NOMO-1 treated with dmso at 0.1 percent for 144 hours (cell line): ENCODE data around the gene FLT4.

Source experiments
- DNase-seq: peaks from one replicate; lab custom pipeline; 2025; ENCODE audit not compliant: unreplicated experiment; lab: John Stamatoyannopoulos, UW

Gene FLT4

GRCh38 chr5:180594311-180595045 lies 54.9 kb downstream of the FLT4 start:
- no peak for DNase-seq

- no peak for DNase-seq
Observed at GRCh38 chr5:180593446-180594206, 55.8 kb downstream of the FLT4 start.

- DNase-seq: no peak
Observed at GRCh38 chr5:180592176-180592575, 57.2 kb downstream of the FLT4 start.

GRCh38 chr5:180591311-180591887 lies 58.0 kb downstream of the FLT4 start, which contains the start of gene SCGB3A1:
Gene SCGB3A1 (minus strand): TSS chr5:180591499. CDS start chr5:180591462, 37 bp downstream.
- peak; percentile 38 for DNase-seq

GRCh38 chr5:180590543-180591310 lies 58.7 kb downstream of the FLT4 start:
- no peak for DNase-seq

GRCh38 chr5:180589771-180590542 lies 59.4 kb downstream of the FLT4 start:
- no peak for DNase-seq

- DNase-seq: no peak
Observed at GRCh38 chr5:180586870-180587269, 62.5 kb downstream of the FLT4 start.

GRCh38 chr5:180586204-180586603 lies 63.2 kb downstream of the FLT4 start:
- no peak for DNase-seq

- no peak for DNase-seq
Observed at GRCh38 chr5:180583738-180584137, 65.7 kb downstream of the FLT4 start.

- DNase-seq: no peak
Observed at GRCh38 chr5:180580681-180581080, 68.7 kb downstream of the FLT4 start.

- no peak for DNase-seq
Observed at GRCh38 chr5:180575571-180575970, 73.8 kb downstream of the FLT4 start.

GRCh38 chr5:180568914-180569313 lies 80.5 kb downstream of the FLT4 start:
- DNase-seq: no peak

GRCh38 chr5:180563994-180564393 lies 85.4 kb downstream of the FLT4 start:
- DNase-seq: no peak

- DNase-seq: no peak
Observed at GRCh38 chr5:180558232-180558631, 91.2 kb downstream of the FLT4 start.

- DNase-seq: no peak
Observed at GRCh38 chr5:180557217-180557809, 92.1 kb downstream of the FLT4 start.

GRCh38 chr5:180555168-180555921 lies 94.1 kb downstream of the FLT4 start:
- DNase-seq: no peak

GRCh38 chr5:180553530-180553929 lies 95.9 kb downstream of the FLT4 start:
- DNase-seq: no peak
